ENCODE data around the gene AKAP10.
"Not testable (repeated sequence)": the region's sequence is repeated elsewhere in the genome, so short reads cannot be mapped to it uniquely, and the experiment has no call there.

AKAP10 gene

GRCh38 chr17:19933628-19934027 is 44.0 kb downstream of the AKAP10 start:
- no peak for DNase-seq (ENCODE audit: low read depth in 4 of 4, low spot score in 1 of 4)

DNA sequence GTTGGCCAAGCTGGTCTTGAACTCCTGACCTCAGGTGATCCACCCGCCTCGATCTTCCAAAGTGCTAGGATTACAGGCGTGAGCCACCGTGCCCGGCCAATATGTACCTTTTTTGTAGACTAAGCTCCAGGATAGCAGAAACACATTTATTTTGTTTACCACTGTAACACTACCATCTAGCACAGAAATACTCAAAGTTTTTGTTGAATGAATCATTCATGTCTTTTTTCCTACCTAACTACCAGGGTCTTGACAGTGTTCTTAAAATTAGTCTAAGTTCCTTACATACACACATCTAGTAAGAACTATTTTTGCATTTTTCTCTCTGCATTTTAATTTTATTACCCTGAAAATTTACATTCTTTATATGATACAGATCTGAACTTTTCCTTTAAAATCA is 44.4 kb downstream of the AKAP10 start:
- DNase-seq (ENCODE audit: low read depth in 4 of 4, low spot score in 1 of 4), result no peak

GRCh38 chr17:19928299-19928698 is 49.3 kb downstream of the AKAP10 start:
- no peak for DNase-seq (ENCODE audit: low read depth in 4 of 4, low spot score in 1 of 4)

GRCh38 chr17:19915245-19915978 is 62.2 kb downstream of the AKAP10 start:
- DNase-seq (ENCODE audit: low read depth in 4 of 4, low spot score in 1 of 4), result no peak

DNA sequence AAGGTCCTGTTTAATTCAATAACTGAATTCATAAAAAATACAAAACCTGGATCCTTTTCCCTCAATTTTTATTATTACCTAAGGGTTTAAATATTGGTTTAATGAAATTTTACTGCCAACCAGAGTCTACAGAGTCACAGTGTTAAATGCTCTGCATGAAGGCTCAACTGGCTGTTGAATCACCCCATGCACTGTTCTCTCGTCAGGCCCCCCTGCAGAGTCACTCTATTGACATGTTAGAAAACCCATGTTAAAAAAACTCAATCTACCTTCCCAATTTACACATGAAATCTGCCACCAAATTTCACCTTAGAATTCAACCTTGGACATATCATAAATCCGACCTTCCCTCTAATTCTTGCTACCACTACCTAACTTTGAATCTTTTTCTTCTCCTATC is 66.6 kb downstream of the AKAP10 start:
- no peak for DNase-seq (ENCODE audit: low read depth in 4 of 4, low spot score in 1 of 4)

- no peak for DNase-seq (ENCODE audit: low read depth in 4 of 4, low spot score in 1 of 4)
These were observed 68.5 kb downstream of the AKAP10 start for GRCh38 chr17:19909139-19909538.

GRCh38 chr17:19905502-19905901 is 72.1 kb downstream of the AKAP10 start:
- DNase-seq (ENCODE audit: low read depth in 4 of 4, low spot score in 1 of 4), result no peak

- no peak for DNase-seq (ENCODE audit: low read depth in 4 of 4, low spot score in 1 of 4)
These were observed 72.7 kb downstream of the AKAP10 start for GRCh38 chr17:19904924-19905323.

GRCh38 chr17:19904412-19904811 is 73.2 kb downstream of the AKAP10 start:
- DNase-seq (ENCODE audit: low read depth in 4 of 4, low spot score in 1 of 4), result no peak

GRCh38 chr17:19900809-19901208 is 76.8 kb downstream of the AKAP10 start:
- DNase-seq (ENCODE audit: low read depth in 4 of 4, low spot score in 1 of 4), result no peak

GRCh38 chr17:19897903-19898302 is 79.7 kb downstream of the AKAP10 start:
- no peak for DNase-seq (ENCODE audit: low read depth in 4 of 4, low spot score in 1 of 4)

GRCh38 chr17:19897090-19897837 is 80.4 kb downstream of the AKAP10 start:
- no peak for DNase-seq (ENCODE audit: low read depth in 4 of 4, low spot score in 1 of 4)

GRCh38 chr17:19896679-19897078 is 80.9 kb downstream of the AKAP10 start:
- no peak for DNase-seq (ENCODE audit: low read depth in 4 of 4, low spot score in 1 of 4)

DNA sequence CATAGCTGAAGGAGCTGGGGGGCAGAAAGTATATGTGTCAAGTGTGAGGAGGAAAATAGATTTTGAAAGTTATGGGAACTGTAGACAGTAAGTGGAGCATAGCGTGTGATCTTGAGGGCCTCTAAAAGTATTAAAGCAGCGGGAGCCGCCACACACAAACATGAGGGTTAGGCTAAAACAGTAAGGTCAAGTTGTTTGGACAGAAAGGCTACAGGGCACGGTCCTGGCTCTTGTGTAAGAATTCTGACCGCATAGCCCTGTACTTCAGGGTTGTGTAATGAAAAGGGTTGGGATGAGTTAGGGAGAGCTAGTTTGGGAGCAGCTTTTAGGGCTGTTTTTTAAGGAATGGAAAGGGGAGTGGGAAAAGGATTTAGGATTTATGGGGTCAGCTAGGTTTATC is 87.1 kb downstream of the AKAP10 start:
- not testable (repeated sequence) for DNase-seq (ENCODE audit: low read depth in 4 of 4, low spot score in 1 of 4)

DNA sequence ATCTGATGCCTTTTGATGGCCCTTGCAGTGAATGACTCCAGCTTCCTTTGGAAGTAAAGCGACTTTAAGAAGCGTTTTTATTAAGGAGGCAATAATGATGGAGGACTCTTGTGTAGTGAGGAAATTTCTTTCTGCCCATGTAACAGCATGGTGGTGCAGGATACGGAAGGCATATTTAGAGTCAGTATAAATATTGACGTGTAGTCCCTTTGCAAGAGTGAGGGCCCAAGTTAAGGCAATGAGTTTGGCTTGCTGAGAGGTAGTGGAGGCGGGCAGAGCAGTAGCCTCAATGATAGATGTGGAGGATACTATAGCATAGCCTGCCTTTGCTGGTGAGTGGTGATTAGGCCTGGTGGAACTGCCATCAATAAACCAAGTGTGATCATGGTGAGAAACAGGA is 87.6 kb downstream of the AKAP10 start:
- not testable (repeated sequence) for DNase-seq (ENCODE audit: low read depth in 4 of 4, low spot score in 1 of 4)

DNA sequence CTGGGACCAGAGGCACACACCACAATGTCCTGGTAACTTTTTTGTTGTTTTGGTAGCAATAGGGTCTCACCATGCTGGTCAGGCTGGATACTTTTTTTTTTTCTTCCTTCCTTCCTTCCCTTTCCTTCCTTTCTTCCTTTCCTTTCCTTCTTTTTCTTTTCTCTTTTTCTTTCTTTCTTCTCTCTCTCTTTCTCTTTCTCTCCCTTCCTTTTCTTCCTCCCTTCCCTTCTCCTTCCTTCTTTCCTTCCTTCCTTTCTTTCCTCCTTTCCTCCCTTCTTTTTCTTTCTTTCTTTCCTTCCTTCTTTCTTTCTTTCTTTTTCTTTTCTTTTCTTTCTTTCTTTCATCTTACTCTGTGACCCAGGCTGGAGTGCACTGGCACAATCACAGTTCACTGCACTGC is 91.5 kb downstream of the AKAP10 start:
- no peak for DNase-seq (ENCODE audit: low read depth in 4 of 4, low spot score in 1 of 4)

DNA sequence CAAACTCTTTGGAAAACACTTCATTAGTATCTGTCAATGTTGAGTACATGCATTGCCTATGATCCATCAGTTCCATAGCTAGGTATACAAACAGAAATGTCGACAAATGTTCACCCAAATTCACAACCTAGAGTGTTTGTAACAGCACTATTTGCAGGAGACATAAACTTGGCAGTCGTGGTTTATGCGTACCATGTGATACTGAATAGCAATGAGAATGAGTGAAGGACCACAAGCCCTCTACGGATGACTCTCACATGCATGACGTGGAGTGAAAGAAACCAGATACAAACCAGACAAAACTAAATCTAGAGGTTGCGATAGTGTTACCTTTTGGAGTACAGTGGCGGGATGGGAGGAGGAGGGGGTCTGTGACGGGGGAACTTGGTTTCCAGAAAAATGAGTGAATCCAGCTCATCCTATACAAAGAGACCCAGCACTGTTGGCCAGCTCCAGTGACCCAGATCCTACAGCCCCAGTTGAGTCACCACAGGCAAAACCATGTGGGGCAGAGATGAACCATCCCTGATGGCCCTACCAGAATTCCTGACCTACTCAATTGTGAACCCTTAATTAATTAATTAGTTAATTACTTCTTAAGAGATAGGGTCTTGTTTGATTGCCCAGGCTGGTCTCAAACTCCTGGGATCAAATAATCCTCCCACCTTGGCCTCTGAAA is 94.0 kb downstream of the AKAP10 start:
- no peak for DNase-seq (ENCODE audit: low read depth in 4 of 4, low spot score in 1 of 4)

- DNase-seq (ENCODE audit: low read depth in 4 of 4, low spot score in 1 of 4), result no peak
These were observed 97.2 kb downstream of the AKAP10 start for GRCh38 chr17:19880393-19880792.

GRCh38 chr17:19877364-19877945 is 100.2 kb downstream of the AKAP10 start:
- no peak for DNase-seq (ENCODE audit: low read depth in 4 of 4, low spot score in 1 of 4)

DNA sequence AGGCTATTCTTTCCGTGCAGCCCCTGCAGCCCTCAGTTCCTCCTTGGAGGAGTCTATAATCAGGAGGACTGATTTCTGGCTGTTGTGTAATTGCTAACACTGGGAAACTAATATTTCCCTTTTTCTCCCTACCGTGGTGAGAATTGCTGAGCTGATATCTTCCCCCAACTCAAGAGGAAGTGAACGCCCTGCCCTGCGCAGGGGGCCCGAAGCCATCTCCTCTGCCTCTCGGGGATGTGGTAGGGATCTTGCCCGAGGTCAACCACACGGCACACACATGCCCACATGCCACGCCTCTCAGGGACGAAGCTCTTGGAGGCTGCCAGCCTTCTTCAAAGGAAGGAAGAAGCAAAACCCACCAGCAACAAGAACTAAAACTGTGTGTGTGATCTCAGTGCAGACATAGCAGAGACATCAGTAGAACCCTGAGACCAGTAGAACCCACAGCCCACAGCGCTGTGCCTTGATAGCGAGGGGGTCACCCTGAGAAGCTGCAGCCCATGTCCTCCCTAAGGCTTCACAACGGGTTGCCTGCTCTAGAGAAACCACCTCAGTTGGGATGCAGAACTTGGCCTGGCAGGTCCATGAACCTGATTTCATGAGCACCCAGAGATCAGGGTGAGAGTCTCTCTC is 101.0 kb downstream of the AKAP10 start:
- no peak for DNase-seq (ENCODE audit: low read depth in 4 of 4, low spot score in 1 of 4)

- DNase-seq (ENCODE audit: low read depth in 4 of 4, low spot score in 1 of 4), result no peak
These were observed 103.4 kb downstream of the AKAP10 start for GRCh38 chr17:19874256-19874655.

Data from stimulated activated CD4-positive, alpha-beta T cell treated with anti-CD3 and anti-CD28 coated beads, Interleukin-1b, Interleukin-23, amount 100 ng/mL, for 24 hours (primary cell).